ENCODE data around the gene ANGEL1. TPM values are rescaled to one million over a fixed set of nuclear protein-coding genes. Genes with fewer than 3 reads are reported as not detected.

Gene ANGEL1
- total and polyA plus RNA-seq, 2 of the 13 experiments (the other 11 are each of a cell fraction or from before 2014, with no cell fraction given): 14.3 to 20.1 TPM

GRCh38 chr14:76837524-76837923 lies 24.8 kb upstream of the ANGEL1 start:
- CTCF ChIA-PET (ENCODE audit: low intra/inter-chr PET ratio, low total read pairs): no interaction called here
- Histone ChIP-seq H3K4me3 (replicated peaks in 1 of 3; ENCODE audit: insufficient read depth in 1 of 3, low read depth in 2 of 3, low read length in 3 of 3) (no peak overlapping the region), H3K4me1 (ENCODE audit: insufficient read depth, low read length) (peaks cover 34% of the 10 kb centered on the region), H3K79me2 (ENCODE audit: insufficient read depth, low read length) (no peaks in the 10 kb centered on the region), H4K20me1 (ENCODE audit: insufficient read depth, low read length) (no peaks in the 10 kb centered on the region), H2AFZ (ENCODE audit: low read length) (no peak overlapping the region), H3K9ac (ENCODE audit: insufficient read depth, low read depth, low read length) (no peak overlapping the region), H3K9me3 (ENCODE audit: low read length) (no peaks in the 10 kb centered on the region), H3K4me2 (ENCODE audit: low read depth, low read length) (no peak overlapping the region), H3K36me3 (replicated peaks in 1 of 2; ENCODE audit: control insufficient read depth in 1 of 2, insufficient read depth in 2 of 2, low read length in 2 of 2) (no peaks in the 10 kb centered on the region), H3K27ac (ENCODE audit: extremely low read length, insufficient read depth, low read length) (no peak overlapping the region), H3K27me3 (ENCODE audit: control insufficient read depth in 1 of 2, insufficient read depth in 2 of 2, low read length in 2 of 2) (0 out of 5 replicates have a peak, but pooled peaks cover 0 to 4% of the 10 kb centered on the region in 2 experiments)
- ATAC-seq (no peak), FAIRE-seq (no peak), DNase-seq (ENCODE audit: low spot score) (no peak)
- WGBS (ENCODE audit: low lambda C conversion rate): 34% methylated on average over 5 of the region's 5 CpGs
- TF ChIP-seq ZNF768 (CRISPR knock-in tag; IDR thresholded peaks at IDR 0.05): no peak
- no peak for TF ChIP-seq NR2F1 (CRISPR knock-in tag; IDR thresholded peaks at IDR 0.05)
- no peak for TF ChIP-seq ZNF773 (CRISPR knock-in tag; IDR thresholded peaks at IDR 0.05; ENCODE audit: borderline replicate concordance)
- TF ChIP-seq SRSF9 (IDR thresholded peaks at IDR 0.05; ENCODE audit: borderline replicate concordance, insufficient read depth, low read depth, low read length, poor library complexity, severe bottlenecking): no peak
- TF ChIP-seq ZNF614 (CRISPR knock-in tag; IDR thresholded peaks at IDR 0.05; ENCODE audit: borderline replicate concordance): no peak
- TF ChIP-seq CAMTA2 (CRISPR knock-in tag; IDR thresholded peaks at IDR 0.05; ENCODE audit: borderline replicate concordance): no peak
- TF ChIP-seq MLXIP (CRISPR knock-in tag; IDR thresholded peaks at IDR 0.05; ENCODE audit: borderline replicate concordance): no peak
- no peak for TF ChIP-seq POLR2G (IDR thresholded peaks at IDR 0.05; ENCODE audit: low read depth, low read length)
- no peak for TF ChIP-seq ZNF629 (CRISPR knock-in tag; conservative IDR thresholded peaks at IDR 0.05)
- TF ChIP-seq ZNF484 (CRISPR knock-in tag; IDR thresholded peaks at IDR 0.05; ENCODE audit: borderline replicate concordance, low read depth): no peak
- TF ChIP-seq ZNF251 (CRISPR knock-in tag; IDR thresholded peaks at IDR 0.05): no peak
- no peak for TF ChIP-seq ZNF605 (CRISPR knock-in tag; IDR thresholded peaks at IDR 0.05)
- no peak for TF ChIP-seq ZNF784 (CRISPR knock-in tag; IDR thresholded peaks at IDR 0.05; ENCODE audit: borderline replicate concordance)
- TF ChIP-seq, protein P1, sequence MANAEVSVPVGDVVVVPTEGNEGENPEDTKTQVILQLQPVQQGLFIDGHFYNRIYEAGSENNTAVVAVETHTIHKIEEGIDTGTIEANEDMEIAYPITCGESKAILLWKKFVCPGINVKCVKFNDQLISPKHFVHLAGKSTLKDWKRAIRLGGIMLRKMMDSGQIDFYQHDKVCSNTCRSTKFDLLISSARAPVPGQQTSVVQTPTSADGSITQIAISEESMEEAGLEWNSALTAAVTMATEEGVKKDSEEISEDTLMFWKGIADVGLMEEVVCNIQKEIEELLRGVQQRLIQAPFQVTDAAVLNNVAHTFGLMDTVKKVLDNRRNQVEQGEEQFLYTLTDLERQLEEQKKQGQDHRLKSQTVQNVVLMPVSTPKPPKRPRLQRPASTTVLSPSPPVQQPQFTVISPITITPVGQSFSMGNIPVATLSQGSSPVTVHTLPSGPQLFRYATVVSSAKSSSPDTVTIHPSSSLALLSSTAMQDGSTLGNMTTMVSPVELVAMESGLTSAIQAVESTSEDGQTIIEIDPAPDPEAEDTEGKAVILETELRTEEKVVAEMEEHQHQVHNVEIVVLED (CRISPR knock-in tag; IDR thresholded peaks at IDR 0.05; ENCODE audit: borderline replicate concordance): no peak
- TF ChIP-seq TAF15 (IDR thresholded peaks at IDR 0.05; ENCODE audit: low read depth, low read length, poor library complexity, severe bottlenecking): no peak
- no TSS peak for BruUV-seq (replicated peaks)
- intact Hi-C loops (cut with micrococcal nuclease; ENCODE audit: unreplicated experiment) (no loop called here), in situ Hi-C loops (cut with HindIII; ENCODE audit: extremely low pct_ligation_motif_present, low pct_unique_long_range_greater_than_20kb) (no loop called here)
- POLR2A ChIA-PET: no interaction called here

Measured in HepG2 (cell line).